ENCODE measurements around the gene SCN3A. TPM values are rescaled to one million over a fixed set of nuclear protein-coding genes. Genes with fewer than 3 reads are reported as not detected.

The SCN3A gene
- total RNA-seq, 1 experiment from 2014 or later, result not detected

DNA sequence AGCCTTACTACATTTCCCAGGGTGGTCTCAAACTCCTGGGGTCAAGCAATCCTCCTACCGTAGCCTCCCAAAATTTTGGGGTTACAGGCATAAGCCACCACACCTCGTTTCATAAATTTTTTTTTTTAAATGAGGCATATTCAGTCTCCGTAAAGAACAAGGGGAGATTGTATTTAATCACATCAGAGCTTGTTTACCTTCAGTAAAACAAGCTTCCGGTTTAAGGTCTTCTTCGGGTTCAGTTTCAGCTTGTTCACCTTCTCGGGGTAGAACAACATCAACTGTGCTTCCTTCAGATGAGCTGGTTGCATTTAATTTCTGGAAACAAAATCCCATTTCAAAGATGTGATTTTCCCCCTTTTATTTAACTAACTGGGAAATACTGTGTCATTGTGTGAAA lies 88.6 kb downstream of the SCN3A start:
- no TSS peak for BruUV-seq (replicated peaks)
- POLR2A ChIA-PET, result no interaction called here
- H3K9me3 Mint-ChIP-seq (ENCODE audit: unreplicated experiment), result no peaks in the 10 kb centered on the region
- H3K36me3 Mint-ChIP-seq (ENCODE audit: insufficient read depth, unreplicated experiment), result no peaks in the 10 kb centered on the region
- no peak for DNase-seq (ENCODE audit: unreplicated experiment)
- CTCF ChIA-PET, result interaction anchor here (0.6 to 0.9 kb wide), 2 partner anchors 13 to 67 kb away, joined by 3 read pairs; no protein-coding TSS in a partner anchor
- H3K4me3 Mint-ChIP-seq (ENCODE audit: unreplicated experiment), result no peak overlapping the region
- no peak overlapping the region for H3K27ac Mint-ChIP-seq (ENCODE audit: low read depth, unreplicated experiment)
- H3K27me3 Mint-ChIP-seq (ENCODE audit: insufficient read depth, unreplicated experiment), result peaks cover 51% of the 10 kb centered on the region
- intact Hi-C loops (cut with micrococcal nuclease), result no loop called here
- peaks cover 5% of the 10 kb centered on the region for H3K4me1 Mint-ChIP-seq (ENCODE audit: insufficient read depth, unreplicated experiment)
- TF ChIP-seq, protein P1, sequence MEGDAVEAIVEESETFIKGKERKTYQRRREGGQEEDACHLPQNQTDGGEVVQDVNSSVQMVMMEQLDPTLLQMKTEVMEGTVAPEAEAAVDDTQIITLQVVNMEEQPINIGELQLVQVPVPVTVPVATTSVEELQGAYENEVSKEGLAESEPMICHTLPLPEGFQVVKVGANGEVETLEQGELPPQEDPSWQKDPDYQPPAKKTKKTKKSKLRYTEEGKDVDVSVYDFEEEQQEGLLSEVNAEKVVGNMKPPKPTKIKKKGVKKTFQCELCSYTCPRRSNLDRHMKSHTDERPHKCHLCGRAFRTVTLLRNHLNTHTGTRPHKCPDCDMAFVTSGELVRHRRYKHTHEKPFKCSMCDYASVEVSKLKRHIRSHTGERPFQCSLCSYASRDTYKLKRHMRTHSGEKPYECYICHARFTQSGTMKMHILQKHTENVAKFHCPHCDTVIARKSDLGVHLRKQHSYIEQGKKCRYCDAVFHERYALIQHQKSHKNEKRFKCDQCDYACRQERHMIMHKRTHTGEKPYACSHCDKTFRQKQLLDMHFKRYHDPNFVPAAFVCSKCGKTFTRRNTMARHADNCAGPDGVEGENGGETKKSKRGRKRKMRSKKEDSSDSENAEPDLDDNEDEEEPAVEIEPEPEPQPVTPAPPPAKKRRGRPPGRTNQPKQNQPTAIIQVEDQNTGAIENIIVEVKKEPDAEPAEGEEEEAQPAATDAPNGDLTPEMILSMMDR (IDR thresholded peaks at IDR 0.05; ENCODE audit: unreplicated experiment), result no peak

DNA sequence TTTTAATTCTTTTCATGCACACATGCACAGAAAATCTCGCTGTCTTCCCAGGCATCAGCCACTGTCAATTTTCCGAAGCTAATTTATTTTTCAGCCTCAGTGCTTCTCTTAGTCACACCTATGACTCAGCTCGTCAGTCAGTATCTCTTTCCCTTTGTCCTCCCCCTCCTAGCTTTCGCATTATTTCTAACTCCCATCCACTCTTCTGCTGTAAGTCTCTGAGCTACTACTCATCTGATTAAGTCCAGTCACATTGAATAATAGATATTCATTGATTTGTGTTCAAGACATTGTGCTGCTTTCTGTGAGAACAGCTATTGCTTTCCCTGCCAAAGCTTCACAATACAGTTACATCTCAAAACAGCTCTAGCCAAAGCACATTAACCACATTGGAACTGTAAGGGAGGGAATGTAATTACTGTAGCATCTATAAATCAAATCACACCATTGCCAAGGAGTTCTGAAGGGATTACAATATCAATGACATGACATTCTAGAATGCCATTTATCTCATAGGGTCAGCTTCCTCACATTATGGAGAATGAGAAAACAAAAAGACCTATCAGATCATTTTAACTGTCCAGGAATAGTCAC lies 89.4 kb downstream of the SCN3A start:
- intact Hi-C loops (cut with micrococcal nuclease), result no loop called here
- Mint-ChIP-seq H3K27me3 (ENCODE audit: insufficient read depth, unreplicated experiment) (peaks cover 55% of the 10 kb centered on the region), H3K4me1 (ENCODE audit: insufficient read depth, unreplicated experiment) (peaks cover 5% of the 10 kb centered on the region), H3K9me3 (ENCODE audit: unreplicated experiment) (no peaks in the 10 kb centered on the region), H3K27ac (ENCODE audit: low read depth, unreplicated experiment) (no peak overlapping the region), H3K36me3 (ENCODE audit: insufficient read depth, unreplicated experiment) (no peaks in the 10 kb centered on the region), H3K4me3 (ENCODE audit: unreplicated experiment) (no peak overlapping the region)
- BruUV-seq (replicated peaks), result no TSS peak
- POLR2A ChIA-PET, result no interaction called here
- CTCF ChIA-PET, result interaction anchor here (0.6 to 1.1 kb wide), 4 partner anchors 9 to 121 kb away, joined by 3 read pairs; no protein-coding TSS in a partner anchor
- TF ChIP-seq, protein P1 (IDR thresholded peaks at IDR 0.05; ENCODE audit: unreplicated experiment), result no peak
- peak; percentile 40 for DNase-seq (ENCODE audit: unreplicated experiment)

GRCh38 chr2:165113414-165113813 lies 90.4 kb downstream of the SCN3A start:
- peaks cover 5% of the 10 kb centered on the region for H3K4me1 Mint-ChIP-seq (ENCODE audit: insufficient read depth, unreplicated experiment)
- no peaks in the 10 kb centered on the region for H3K9me3 Mint-ChIP-seq (ENCODE audit: unreplicated experiment)
- peaks cover 65% of the 10 kb centered on the region for H3K27me3 Mint-ChIP-seq (ENCODE audit: insufficient read depth, unreplicated experiment)
- no peak for DNase-seq (ENCODE audit: unreplicated experiment)
- H3K27ac Mint-ChIP-seq (ENCODE audit: low read depth, unreplicated experiment), result no peak overlapping the region
- H3K4me3 Mint-ChIP-seq (ENCODE audit: unreplicated experiment), result no peak overlapping the region
- no peaks in the 10 kb centered on the region for H3K36me3 Mint-ChIP-seq (ENCODE audit: insufficient read depth, unreplicated experiment)
- ChIA-PET POLR2A (no interaction called here), CTCF (interaction anchor here (0.5 to 0.7 kb wide), 2 partner anchors 87 to 633 kb away, joined by 3 to 4 read pairs; no protein-coding TSS in a partner anchor)
- no TSS peak for BruUV-seq (replicated peaks)
- intact Hi-C loops (cut with micrococcal nuclease), result no loop called here
- TF ChIP-seq, protein P1 (IDR thresholded peaks at IDR 0.05; ENCODE audit: unreplicated experiment), result no peak

DNA sequence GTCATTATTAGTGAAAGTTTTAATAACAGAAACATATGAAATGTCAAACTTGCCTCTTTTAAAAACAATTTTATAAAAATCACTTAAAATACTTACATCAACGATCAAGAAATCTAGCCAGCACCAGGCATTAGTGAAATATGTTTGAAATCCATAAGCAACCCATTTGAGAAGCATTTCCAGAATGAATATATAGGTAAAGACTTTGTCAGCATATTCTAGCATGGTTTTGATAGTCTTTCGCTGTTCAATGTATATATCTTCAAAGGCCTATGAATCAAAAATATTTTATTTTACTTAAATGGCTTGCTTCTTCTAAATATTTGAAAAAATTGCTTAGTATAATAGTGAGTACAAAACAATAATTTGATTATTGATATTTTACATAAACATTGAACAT lies 91.1 kb downstream of the SCN3A start:
- POLR2A ChIA-PET, result no interaction called here

More for the DNA sequence above, 91.1 kb downstream of the SCN3A start:
- TF ChIP-seq, protein P1 (IDR thresholded peaks at IDR 0.05; ENCODE audit: unreplicated experiment), result no peak
- CTCF ChIA-PET, result interaction anchor here (0.6 to 1.2 kb wide), 2 partner anchors 10 to 97 kb away, joined by 3 to 4 read pairs; no protein-coding TSS in a partner anchor
- DNase-seq (ENCODE audit: unreplicated experiment), result no peak
- peaks cover 67% of the 10 kb centered on the region for H3K27me3 Mint-ChIP-seq (ENCODE audit: insufficient read depth, unreplicated experiment)
- H3K4me3 Mint-ChIP-seq (ENCODE audit: unreplicated experiment), result no peak overlapping the region
- H3K9me3 Mint-ChIP-seq (ENCODE audit: unreplicated experiment), result no peaks in the 10 kb centered on the region
- H3K27ac Mint-ChIP-seq (ENCODE audit: low read depth, unreplicated experiment), result no peak overlapping the region
- H3K36me3 Mint-ChIP-seq (ENCODE audit: insufficient read depth, unreplicated experiment), result no peaks in the 10 kb centered on the region
- BruUV-seq (replicated peaks), result no TSS peak
- peaks cover 5% of the 10 kb centered on the region for H3K4me1 Mint-ChIP-seq (ENCODE audit: insufficient read depth, unreplicated experiment)
- intact Hi-C loops (cut with micrococcal nuclease), result no loop called here

Measured in MCF 10A (cell line).